Measurements from ENCODE around the gene COMP.

COMP gene

GRCh38 chr19:18768997-18769891, 21.9 kb downstream of the COMP start:
- DNase-seq: no peak

GRCh38 chr19:18768046-18768771, 22.9 kb downstream of the COMP start:
- DNase-seq: no peak

GRCh38 chr19:18765224-18765623, 25.9 kb downstream of the COMP start:
- no peak for DNase-seq

GRCh38 chr19:18764591-18765051, 26.5 kb downstream of the COMP start:
- no peak for DNase-seq

GRCh38 chr19:18763674-18764590, 27.2 kb downstream of the COMP start:
- peak; percentile 79 for DNase-seq

- DNase-seq: no peak
Measured at GRCh38 chr19:18762125-18763023, 28.7 kb downstream of the COMP start.

- no peak for DNase-seq
Measured at GRCh38 chr19:18761531-18762110, 29.5 kb downstream of the COMP start.

GRCh38 chr19:18760440-18761383, 30.4 kb downstream of the COMP start:
- no peak for DNase-seq

- no peak for DNase-seq
Measured at GRCh38 chr19:18759995-18760426, 31.1 kb downstream of the COMP start.

GRCh38 chr19:18759304-18759994, 31.7 kb downstream of the COMP start:
- no peak for DNase-seq

GRCh38 chr19:18756896-18757295, 34.2 kb downstream of the COMP start:
- DNase-seq: no peak

GRCh38 chr19:18754501-18754900, 36.6 kb downstream of the COMP start:
- DNase-seq: no peak

GRCh38 chr19:18751571-18751970, 39.5 kb downstream of the COMP start:
- no peak for DNase-seq

GRCh38 chr19:18750295-18750970, 40.7 kb downstream of the COMP start:
- no peak for DNase-seq

GRCh38 chr19:18749362-18750231, 41.5 kb downstream of the COMP start:
- no peak for DNase-seq

GRCh38 chr19:18746401-18747325, 44.4 kb downstream of the COMP start:
- no peak for DNase-seq

- no peak for DNase-seq
Measured at GRCh38 chr19:18745931-18746330, 45.2 kb downstream of the COMP start.

Data from T1000 (cell line).